ENCODE results near the gene PFDN6.

DNA sequence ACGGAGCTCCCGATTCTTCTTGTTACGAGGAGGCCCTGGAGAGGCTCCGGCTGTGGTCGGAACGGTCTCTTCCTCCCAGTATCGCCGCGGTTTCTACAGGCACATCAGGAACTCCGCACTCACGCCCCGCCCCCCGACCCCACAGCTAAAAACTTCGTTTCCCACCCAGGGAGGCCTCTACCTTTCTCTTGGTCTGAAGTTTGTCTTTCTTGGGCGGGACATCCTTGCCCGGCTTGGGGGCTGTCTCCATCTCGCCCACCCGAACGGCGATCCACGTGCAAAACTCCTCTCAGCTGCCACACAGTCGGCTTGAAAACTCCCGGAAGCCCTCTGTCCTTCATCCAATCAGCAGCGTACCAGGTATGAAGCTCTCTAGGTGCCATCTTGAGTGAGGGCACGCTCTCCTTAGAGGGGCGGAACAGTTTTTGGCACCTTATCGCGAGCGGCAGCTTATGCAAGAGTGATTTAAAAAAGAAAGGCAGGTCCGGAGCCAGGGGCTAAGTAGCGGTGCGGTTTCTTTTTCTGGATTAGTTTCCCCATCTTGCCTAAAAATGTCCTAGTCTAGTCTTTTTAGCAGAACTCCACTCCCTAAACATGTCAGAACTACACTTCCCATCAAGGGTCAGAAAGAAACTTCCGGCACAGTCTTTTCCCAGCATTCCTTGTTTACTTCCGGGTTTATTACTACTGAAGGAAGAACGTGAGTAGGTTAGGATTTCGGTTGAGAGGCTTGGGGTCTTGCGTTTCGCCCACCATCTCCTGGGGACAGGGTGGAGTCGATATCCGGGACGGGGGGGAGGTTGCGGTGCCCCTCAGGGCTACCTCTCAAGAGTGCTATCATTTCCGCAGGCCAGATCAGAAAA, at the start of gene PFDN6, which contains the start of gene WDR46:
- no peak for TF ChIP-seq EZH2 (IDR thresholded peaks at IDR 0.05; ENCODE audit: borderline replicate concordance, low read depth, low read length, poor library complexity, severe bottlenecking)
- TF ChIP-seq, protein P1, sequence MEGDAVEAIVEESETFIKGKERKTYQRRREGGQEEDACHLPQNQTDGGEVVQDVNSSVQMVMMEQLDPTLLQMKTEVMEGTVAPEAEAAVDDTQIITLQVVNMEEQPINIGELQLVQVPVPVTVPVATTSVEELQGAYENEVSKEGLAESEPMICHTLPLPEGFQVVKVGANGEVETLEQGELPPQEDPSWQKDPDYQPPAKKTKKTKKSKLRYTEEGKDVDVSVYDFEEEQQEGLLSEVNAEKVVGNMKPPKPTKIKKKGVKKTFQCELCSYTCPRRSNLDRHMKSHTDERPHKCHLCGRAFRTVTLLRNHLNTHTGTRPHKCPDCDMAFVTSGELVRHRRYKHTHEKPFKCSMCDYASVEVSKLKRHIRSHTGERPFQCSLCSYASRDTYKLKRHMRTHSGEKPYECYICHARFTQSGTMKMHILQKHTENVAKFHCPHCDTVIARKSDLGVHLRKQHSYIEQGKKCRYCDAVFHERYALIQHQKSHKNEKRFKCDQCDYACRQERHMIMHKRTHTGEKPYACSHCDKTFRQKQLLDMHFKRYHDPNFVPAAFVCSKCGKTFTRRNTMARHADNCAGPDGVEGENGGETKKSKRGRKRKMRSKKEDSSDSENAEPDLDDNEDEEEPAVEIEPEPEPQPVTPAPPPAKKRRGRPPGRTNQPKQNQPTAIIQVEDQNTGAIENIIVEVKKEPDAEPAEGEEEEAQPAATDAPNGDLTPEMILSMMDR (conservative IDR thresholded peaks at IDR 0.05; ENCODE audit: low read depth, low read length): no peak
